ENCODE data around the gene DOCK10.
A peak's percentile ranks its signal among the peaks of the same experiment; 100 is the strongest.

DOCK10 gene

GRCh38 chr2:225041851-225042799 is at the start of gene DOCK10:
DOCK10 (minus strand) TSS chr2:225042468; CDS start chr2:225042374, 94 bp downstream.
- H3K27ac ChIP-seq (ENCODE audit: low read depth, low read length) = no peak within 1 kb of the TSS
- H3K36me3 ChIP-seq (ENCODE audit: control insufficient read depth in 5 of 5, insufficient read depth in 5 of 5, low read length in 5 of 5) = no peaks in the 10 kb centered on the region
- H3K9ac ChIP-seq (ENCODE audit: low read length in 5 of 5) = peak within 1 kb of the TSS in 2 of 5 donors; percentile 7 to 44
- no peaks in the 10 kb centered on the region for H3K9me3 ChIP-seq (ENCODE audit: control insufficient read depth in 5 of 5, low read length in 5 of 5)
- peaks cover 0 to 36% (median 32%) of the 10 kb centered on the region in 5 donors for H3K4me1 ChIP-seq (ENCODE audit: control insufficient read depth in 5 of 5, insufficient read depth in 5 of 5, low read length in 5 of 5)
- H3K27me3 ChIP-seq (ENCODE audit: control insufficient read depth in 5 of 5, insufficient read depth in 4 of 5, low read length in 5 of 5) = peaks cover 0 to 10% (median 3%) of the 10 kb centered on the region in 5 donors
- peak within 1 kb of the TSS; percentile 64 to 78 (median 77) for H3K4me3 ChIP-seq (ENCODE audit: low read depth in 1 of 5, low read length in 5 of 5)

DNA sequence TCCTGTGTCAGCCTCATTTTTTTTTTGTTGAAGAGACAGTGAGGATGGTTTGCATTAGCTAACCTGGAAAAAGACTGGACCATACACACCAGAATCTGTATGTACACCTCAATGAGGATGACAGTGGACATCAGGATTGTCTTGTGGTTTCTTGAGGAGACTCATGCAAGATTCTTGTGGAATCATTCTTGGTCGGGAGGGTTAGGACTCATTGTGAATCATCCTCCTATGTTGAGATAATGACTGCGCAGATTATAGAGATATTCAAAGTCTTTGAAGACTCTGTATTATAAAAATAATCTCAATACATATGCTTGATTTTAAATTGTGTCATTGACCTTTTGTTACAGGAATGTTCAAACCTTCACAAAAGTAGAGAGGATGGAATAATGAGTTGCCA is 49.1 kb upstream of the DOCK10 start:
- H3K36me3 ChIP-seq (ENCODE audit: control insufficient read depth in 5 of 5, insufficient read depth in 5 of 5, low read length in 5 of 5) = no peaks in the 10 kb centered on the region
- H3K27me3 ChIP-seq (ENCODE audit: control insufficient read depth in 5 of 5, insufficient read depth in 4 of 5, low read length in 5 of 5) = no peaks in the 10 kb centered on the region
- no peaks in the 10 kb centered on the region for H3K9me3 ChIP-seq (ENCODE audit: control insufficient read depth in 5 of 5, low read length in 5 of 5)
- no peak overlapping the region for H3K4me3 ChIP-seq (ENCODE audit: low read depth in 1 of 5, low read length in 5 of 5)
- H3K27ac ChIP-seq (ENCODE audit: low read depth, low read length) = no peak overlapping the region
- no peak overlapping the region for H3K9ac ChIP-seq (ENCODE audit: low read length in 5 of 5)
- no peaks in the 10 kb centered on the region for H3K4me1 ChIP-seq (ENCODE audit: control insufficient read depth in 5 of 5, insufficient read depth in 5 of 5, low read length in 5 of 5)

DNA sequence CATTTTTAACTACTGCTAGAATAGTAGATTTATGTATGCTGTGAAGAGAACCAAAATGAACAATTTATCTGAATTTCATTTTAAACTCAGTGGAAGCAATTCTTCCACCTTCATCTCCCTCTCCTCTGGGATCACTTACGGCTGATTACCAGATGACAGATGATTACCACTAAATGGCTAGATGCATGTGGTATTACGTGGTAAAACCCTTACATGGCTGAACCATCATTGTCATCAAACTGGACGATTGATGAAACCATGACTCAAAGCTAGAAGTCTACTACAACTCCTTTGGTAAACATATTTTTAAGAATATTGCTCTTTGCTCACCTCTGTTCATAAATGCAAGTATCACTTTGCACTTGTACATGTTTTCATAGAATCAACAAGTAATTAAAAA is 48.5 kb upstream of the DOCK10 start:
- no peaks in the 10 kb centered on the region for H3K9me3 ChIP-seq (ENCODE audit: control insufficient read depth in 5 of 5, low read length in 5 of 5)

GRCh38 chr2:225086915-225087314 is 44.6 kb upstream of the DOCK10 start:
- H3K4me3 ChIP-seq (ENCODE audit: low read depth in 1 of 5, low read length in 5 of 5) = no peak overlapping the region
- no peaks in the 10 kb centered on the region for H3K27me3 ChIP-seq (ENCODE audit: control insufficient read depth in 5 of 5, insufficient read depth in 4 of 5, low read length in 5 of 5)
- H3K9me3 ChIP-seq (ENCODE audit: control insufficient read depth in 5 of 5, low read length in 5 of 5) = no peaks in the 10 kb centered on the region
- no peak overlapping the region for H3K27ac ChIP-seq (ENCODE audit: low read depth, low read length)
- no peaks in the 10 kb centered on the region for H3K36me3 ChIP-seq (ENCODE audit: control insufficient read depth in 5 of 5, insufficient read depth in 5 of 5, low read length in 5 of 5)
- H3K4me1 ChIP-seq (ENCODE audit: control insufficient read depth in 5 of 5, insufficient read depth in 5 of 5, low read length in 5 of 5) = no peaks in the 10 kb centered on the region
- no peak overlapping the region for H3K9ac ChIP-seq (ENCODE audit: low read length in 5 of 5)

More for the DNA sequence above, 48.5 kb upstream of the DOCK10 start:
- Histone ChIP-seq H3K4me3 (ENCODE audit: low read depth in 1 of 5, low read length in 5 of 5) (no peak overlapping the region), H3K27me3 (ENCODE audit: control insufficient read depth in 5 of 5, insufficient read depth in 4 of 5, low read length in 5 of 5) (no peaks in the 10 kb centered on the region), H3K27ac (ENCODE audit: low read depth, low read length) (no peak overlapping the region), H3K9ac (ENCODE audit: low read length in 5 of 5) (no peak overlapping the region), H3K36me3 (ENCODE audit: control insufficient read depth in 5 of 5, insufficient read depth in 5 of 5, low read length in 5 of 5) (no peaks in the 10 kb centered on the region), H3K4me1 (ENCODE audit: control insufficient read depth in 5 of 5, insufficient read depth in 5 of 5, low read length in 5 of 5) (no peaks in the 10 kb centered on the region)

DNA sequence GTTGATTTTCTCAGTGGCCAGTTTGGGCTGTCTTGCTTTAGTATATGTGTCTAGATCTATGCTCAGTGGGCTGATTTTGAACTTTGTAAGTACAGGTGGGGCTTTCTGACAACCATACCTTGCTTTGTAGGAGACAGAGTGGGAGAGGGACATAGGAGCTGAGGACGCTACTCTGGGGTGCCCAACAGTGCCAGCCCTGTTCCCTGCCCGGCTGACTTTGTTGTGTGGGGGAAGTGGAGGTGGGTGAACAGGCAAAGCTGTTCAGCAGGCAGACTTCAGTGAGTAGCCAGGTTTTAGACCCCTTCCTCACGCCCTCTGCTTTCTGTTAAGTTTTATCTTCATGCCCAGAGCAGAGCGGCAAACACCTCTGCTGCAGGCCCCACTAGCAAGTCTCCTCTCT is 44.2 kb upstream of the DOCK10 start:
- no peak overlapping the region for H3K9ac ChIP-seq (ENCODE audit: low read length in 5 of 5)
- H3K36me3 ChIP-seq (ENCODE audit: control insufficient read depth in 5 of 5, insufficient read depth in 5 of 5, low read length in 5 of 5) = no peaks in the 10 kb centered on the region
- no peaks in the 10 kb centered on the region for H3K27me3 ChIP-seq (ENCODE audit: control insufficient read depth in 5 of 5, insufficient read depth in 4 of 5, low read length in 5 of 5)
- no peak overlapping the region for H3K4me3 ChIP-seq (ENCODE audit: low read depth in 1 of 5, low read length in 5 of 5)
- no peaks in the 10 kb centered on the region for H3K9me3 ChIP-seq (ENCODE audit: control insufficient read depth in 5 of 5, low read length in 5 of 5)
- H3K4me1 ChIP-seq (ENCODE audit: control insufficient read depth in 5 of 5, insufficient read depth in 5 of 5, low read length in 5 of 5) = no peaks in the 10 kb centered on the region
- no peak overlapping the region for H3K27ac ChIP-seq (ENCODE audit: low read depth, low read length)

DNA sequence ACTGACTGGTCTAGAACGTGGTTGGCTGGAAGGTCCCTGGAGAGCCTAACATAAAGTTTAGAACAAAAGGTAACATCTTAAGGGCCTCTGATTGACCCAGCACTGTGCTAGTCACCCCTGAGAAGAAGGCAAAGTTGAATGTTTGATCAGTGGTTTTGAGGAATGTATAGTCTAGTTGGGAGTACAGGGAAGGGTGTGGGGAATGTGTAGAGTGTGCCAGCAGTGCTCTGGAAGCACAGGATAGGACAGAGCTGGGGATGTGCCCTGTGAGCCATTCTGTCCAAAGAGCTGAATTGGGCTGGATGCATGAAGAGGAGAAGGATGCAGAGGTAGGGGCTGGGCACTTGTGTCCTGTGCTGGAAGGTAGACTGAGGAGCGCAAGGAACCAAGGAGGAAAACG is 41.0 kb upstream of the DOCK10 start:
- Histone ChIP-seq H3K4me3 (ENCODE audit: low read depth in 1 of 5, low read length in 5 of 5) (no peak overlapping the region), H3K4me1 (ENCODE audit: control insufficient read depth in 5 of 5, insufficient read depth in 5 of 5, low read length in 5 of 5) (no peaks in the 10 kb centered on the region), H3K27me3 (ENCODE audit: control insufficient read depth in 5 of 5, insufficient read depth in 4 of 5, low read length in 5 of 5) (no peaks in the 10 kb centered on the region), H3K9me3 (ENCODE audit: control insufficient read depth in 5 of 5, low read length in 5 of 5) (no peaks in the 10 kb centered on the region), H3K36me3 (ENCODE audit: control insufficient read depth in 5 of 5, insufficient read depth in 5 of 5, low read length in 5 of 5) (no peaks in the 10 kb centered on the region), H3K27ac (ENCODE audit: low read depth, low read length) (no peak overlapping the region), H3K9ac (ENCODE audit: low read length in 5 of 5) (no peak overlapping the region)

GRCh38 chr2:225076125-225076524 is 33.9 kb upstream of the DOCK10 start:
- Histone ChIP-seq H3K9ac (ENCODE audit: low read length in 5 of 5) (no peak overlapping the region), H3K9me3 (ENCODE audit: control insufficient read depth in 5 of 5, low read length in 5 of 5) (no peaks in the 10 kb centered on the region), H3K4me1 (ENCODE audit: control insufficient read depth in 5 of 5, insufficient read depth in 5 of 5, low read length in 5 of 5) (no peaks in the 10 kb centered on the region), H3K36me3 (ENCODE audit: control insufficient read depth in 5 of 5, insufficient read depth in 5 of 5, low read length in 5 of 5) (no peaks in the 10 kb centered on the region), H3K27ac (ENCODE audit: low read depth, low read length) (no peak overlapping the region), H3K27me3 (ENCODE audit: control insufficient read depth in 5 of 5, insufficient read depth in 4 of 5, low read length in 5 of 5) (no peaks in the 10 kb centered on the region), H3K4me3 (ENCODE audit: low read depth in 1 of 5, low read length in 5 of 5) (no peak overlapping the region)

GRCh38 chr2:225074919-225075681 is 32.8 kb upstream of the DOCK10 start:
- Histone ChIP-seq H3K36me3 (ENCODE audit: control insufficient read depth in 5 of 5, insufficient read depth in 5 of 5, low read length in 5 of 5) (no peaks in the 10 kb centered on the region), H3K27me3 (ENCODE audit: control insufficient read depth in 5 of 5, insufficient read depth in 4 of 5, low read length in 5 of 5) (no peaks in the 10 kb centered on the region), H3K9ac (ENCODE audit: low read length in 5 of 5) (no peak overlapping the region), H3K4me3 (ENCODE audit: low read depth in 1 of 5, low read length in 5 of 5) (no peak overlapping the region), H3K4me1 (ENCODE audit: control insufficient read depth in 5 of 5, insufficient read depth in 5 of 5, low read length in 5 of 5) (no peaks in the 10 kb centered on the region), H3K27ac (ENCODE audit: low read depth, low read length) (no peak overlapping the region), H3K9me3 (ENCODE audit: control insufficient read depth in 5 of 5, low read length in 5 of 5) (no peaks in the 10 kb centered on the region)

DNA sequence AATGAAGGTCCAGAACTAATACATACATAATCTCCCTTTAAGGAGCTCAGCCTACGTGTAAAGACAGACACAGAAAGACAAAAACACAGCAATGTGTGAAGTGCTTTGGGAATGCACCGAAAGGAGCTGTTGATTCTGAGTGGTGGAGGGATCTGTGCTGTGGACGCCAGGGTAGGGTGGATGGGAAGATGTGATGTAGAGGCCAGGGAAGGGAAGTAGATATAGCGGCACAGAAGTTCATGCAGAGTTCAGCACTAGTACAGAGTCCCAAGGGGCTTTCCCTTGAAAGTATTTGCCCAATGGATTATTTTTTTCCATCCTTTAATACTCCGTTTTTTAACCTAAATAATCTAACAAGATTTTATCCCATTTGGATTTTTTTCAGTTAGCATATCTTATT is 32.1 kb upstream of the DOCK10 start:
- Histone ChIP-seq H3K27ac (ENCODE audit: low read depth, low read length) (no peak overlapping the region), H3K4me1 (ENCODE audit: control insufficient read depth in 5 of 5, insufficient read depth in 5 of 5, low read length in 5 of 5) (no peaks in the 10 kb centered on the region), H3K27me3 (ENCODE audit: control insufficient read depth in 5 of 5, insufficient read depth in 4 of 5, low read length in 5 of 5) (no peaks in the 10 kb centered on the region), H3K36me3 (ENCODE audit: control insufficient read depth in 5 of 5, insufficient read depth in 5 of 5, low read length in 5 of 5) (no peaks in the 10 kb centered on the region), H3K4me3 (ENCODE audit: low read depth in 1 of 5, low read length in 5 of 5) (no peak overlapping the region), H3K9me3 (ENCODE audit: control insufficient read depth in 5 of 5, low read length in 5 of 5) (no peaks in the 10 kb centered on the region), H3K9ac (ENCODE audit: low read length in 5 of 5) (no peak overlapping the region)

DNA sequence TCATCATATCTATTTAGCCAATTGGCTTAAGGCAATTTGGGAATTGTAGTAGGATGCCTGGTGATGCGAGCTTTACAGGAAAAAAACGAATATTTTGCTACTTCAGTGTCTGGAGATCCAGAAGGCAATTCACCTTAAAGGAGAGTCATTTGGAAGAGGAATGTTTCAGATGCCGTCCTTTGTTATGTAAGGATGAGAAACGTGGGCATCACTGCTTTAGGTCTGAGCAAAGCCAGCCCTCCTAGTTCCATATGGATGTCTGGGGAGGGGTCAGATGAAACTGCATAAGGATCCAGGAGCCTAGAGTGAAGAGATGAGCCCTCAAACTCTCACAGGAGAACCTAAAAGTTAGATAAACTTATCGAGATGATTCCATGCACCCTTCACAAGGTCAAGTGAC is 30.9 kb upstream of the DOCK10 start:
- no peaks in the 10 kb centered on the region for H3K27me3 ChIP-seq (ENCODE audit: control insufficient read depth in 5 of 5, insufficient read depth in 4 of 5, low read length in 5 of 5)
- H3K9ac ChIP-seq (ENCODE audit: low read length in 5 of 5) = no peak overlapping the region
- H3K9me3 ChIP-seq (ENCODE audit: control insufficient read depth in 5 of 5, low read length in 5 of 5) = no peaks in the 10 kb centered on the region
- H3K27ac ChIP-seq (ENCODE audit: low read depth, low read length) = no peak overlapping the region
- no peaks in the 10 kb centered on the region for H3K4me1 ChIP-seq (ENCODE audit: control insufficient read depth in 5 of 5, insufficient read depth in 5 of 5, low read length in 5 of 5)
- no peak overlapping the region for H3K4me3 ChIP-seq (ENCODE audit: low read depth in 1 of 5, low read length in 5 of 5)
- no peaks in the 10 kb centered on the region for H3K36me3 ChIP-seq (ENCODE audit: control insufficient read depth in 5 of 5, insufficient read depth in 5 of 5, low read length in 5 of 5)

All from subcutaneous abdominal adipose tissue (tissue), 5 donors.